ENCODE measurements around the gene RTEL1. TPM values are rescaled to one million over a fixed set of nuclear protein-coding genes. Genes with fewer than 3 reads are reported as not detected.

The RTEL1 gene
- total and polyA plus RNA-seq, 4 experiments from 2014 or later, result 1.3 to 36.0 (median 18.2) TPM

DNA sequence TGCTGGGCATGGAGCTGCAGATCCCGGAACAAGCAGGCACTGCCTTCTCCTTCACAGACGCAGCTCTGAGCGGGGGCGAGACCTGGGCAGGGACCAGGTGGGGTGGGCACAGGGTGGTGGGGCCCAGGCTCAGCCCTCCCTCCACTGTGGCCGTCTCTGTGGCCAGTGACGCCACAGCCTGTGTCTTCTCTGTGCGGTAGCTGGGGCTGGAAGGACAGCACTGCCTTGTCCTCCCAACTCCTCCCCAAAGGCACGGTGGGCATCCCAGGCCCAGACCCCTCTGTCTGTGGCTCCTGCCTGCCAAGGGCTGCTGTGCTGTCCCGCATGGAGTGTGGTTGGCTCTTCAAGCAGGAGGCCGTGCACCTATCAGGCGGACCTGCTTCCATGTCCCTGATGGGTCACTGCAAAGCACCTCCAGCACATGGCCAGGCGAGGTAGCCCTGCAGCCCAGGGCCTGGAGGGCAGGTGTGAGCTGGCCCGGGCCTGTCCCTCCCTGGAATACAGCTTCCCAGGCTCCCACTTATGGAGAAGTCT is 23.6 kb downstream of the RTEL1 start:
- CTCF ChIA-PET (ENCODE audit: partially characterized antibody), result no interaction called here

GRCh38 chr20:63682384-63683139 is 24.4 kb downstream of the RTEL1 start:
- CTCF ChIA-PET (ENCODE audit: partially characterized antibody), result no interaction called here
- Histone ChIP-seq H3K9me3 (ENCODE audit: control insufficient read depth in 1 of 2, low read length in 2 of 2) (no peaks in the 10 kb centered on the region), H3K27ac (ENCODE audit: low read depth, low read length) (no peak overlapping the region), H3K4me3 (ENCODE audit: low read length in 2 of 2) (no peak overlapping the region), H3K27me3 (ENCODE audit: insufficient read depth, low read length) (no peaks in the 10 kb centered on the region), H3K36me3 (ENCODE audit: insufficient read depth, low read length) (no peaks in the 10 kb centered on the region), H3K4me1 (ENCODE audit: insufficient read depth, low read length) (peaks cover 12% of the 10 kb centered on the region)
- POLR2A ChIA-PET (ENCODE audit: partially characterized antibody), result interaction anchor here (1.3 to 1.5 kb wide), 2 partner anchors 15 to 58 kb away, joined by 4 read pairs; no protein-coding TSS in a partner anchor
- peaks cover 0 to 10% (median 4%) of the 10 kb centered on the region in 4 donors for H3K4me1 Mint-ChIP-seq
- no peak for DNase-seq
- no peaks in the 10 kb centered on the region for H3K9me3 Mint-ChIP-seq
- H3K27ac Mint-ChIP-seq, result no peak overlapping the region
- no peaks in the 10 kb centered on the region for H3K27me3 Mint-ChIP-seq
- intact Hi-C loops (cut with micrococcal nuclease), result no loop called here
- H3K36me3 Mint-ChIP-seq, result peaks cover 0 to 4% of the 10 kb centered on the region in 2 donors
- H3K4me3 Mint-ChIP-seq, result no peak overlapping the region

More for the DNA sequence above, 23.6 kb downstream of the RTEL1 start:
- no peak overlapping the region for H3K4me3 Mint-ChIP-seq
- no peak overlapping the region for H3K4me3 ChIP-seq (ENCODE audit: low read length in 2 of 2)
- no peaks in the 10 kb centered on the region for H3K27me3 ChIP-seq (ENCODE audit: insufficient read depth, low read length)
- peaks cover 0 to 6% (median 4%) of the 10 kb centered on the region in 4 donors for H3K4me1 Mint-ChIP-seq
- H3K36me3 Mint-ChIP-seq, result peaks cover 0 to 4% of the 10 kb centered on the region in 2 donors
- no peak for DNase-seq
- H3K27ac ChIP-seq (ENCODE audit: low read depth, low read length), result no peak overlapping the region
- intact Hi-C loops (cut with micrococcal nuclease), result no loop called here
- H3K9me3 ChIP-seq (ENCODE audit: control insufficient read depth in 1 of 2, low read length in 2 of 2), result no peaks in the 10 kb centered on the region
- H3K4me1 ChIP-seq (ENCODE audit: insufficient read depth, low read length), result peaks cover 3% of the 10 kb centered on the region
- H3K27ac Mint-ChIP-seq, result no peak overlapping the region
- H3K27me3 Mint-ChIP-seq, result no peaks in the 10 kb centered on the region
- POLR2A ChIA-PET (ENCODE audit: partially characterized antibody), result no interaction called here
- H3K36me3 ChIP-seq (ENCODE audit: insufficient read depth, low read length), result no peaks in the 10 kb centered on the region
- no peaks in the 10 kb centered on the region for H3K9me3 Mint-ChIP-seq

DNA sequence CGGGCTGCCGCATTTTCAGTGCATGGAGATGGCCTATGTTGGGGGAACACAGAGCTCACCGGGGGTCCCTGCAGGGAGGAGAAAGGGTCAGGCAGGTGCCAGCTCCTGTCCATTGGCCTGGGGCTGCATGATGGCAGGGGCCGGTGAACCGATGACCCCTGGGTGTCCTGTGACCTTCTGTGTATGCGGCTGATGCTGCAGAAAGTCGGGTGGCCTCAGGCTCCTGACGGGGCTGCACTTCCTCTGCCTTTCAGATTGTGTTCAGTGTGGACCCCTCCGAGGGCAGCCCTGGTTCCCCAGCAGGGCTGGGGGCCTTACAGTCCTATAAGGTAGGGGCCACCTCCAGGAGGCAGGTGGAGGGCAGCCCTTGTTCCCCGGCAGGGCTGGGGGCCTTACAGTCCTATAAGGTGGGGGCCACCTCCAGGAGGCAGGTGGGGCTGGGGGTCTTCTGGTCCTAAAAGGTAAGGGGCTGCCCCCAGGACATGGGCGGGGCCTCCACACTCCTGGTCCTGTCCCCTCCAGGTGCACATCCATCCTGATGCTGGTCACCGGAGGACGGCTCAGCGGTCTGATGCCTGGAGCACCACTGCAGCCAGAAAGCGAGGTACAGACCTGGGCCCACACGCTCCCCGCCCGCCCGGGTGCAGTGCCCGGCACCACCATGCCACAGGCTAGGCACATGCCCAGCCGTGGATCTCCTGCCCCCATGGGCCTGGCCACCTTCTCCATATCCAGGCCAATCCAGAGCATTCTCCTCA is 27.3 kb downstream of the RTEL1 start:
- no peak for DNase-seq
- POLR2A ChIA-PET (ENCODE audit: partially characterized antibody), result interaction anchor here (0.7 kb wide), 1 partner anchor 12 kb away, joined by 3 read pairs; no protein-coding TSS in a partner anchor
- H3K9me3 ChIP-seq (ENCODE audit: control insufficient read depth in 1 of 2, low read length in 2 of 2), result no peaks in the 10 kb centered on the region
- H3K27me3 ChIP-seq (ENCODE audit: insufficient read depth, low read length), result no peaks in the 10 kb centered on the region
- Mint-ChIP-seq H3K36me3 (no peaks in the 10 kb centered on the region), H3K4me1 (peaks cover 0 to 10% (median 4%) of the 10 kb centered on the region in 4 donors), H3K9me3 (no peaks in the 10 kb centered on the region), H3K27ac (no peak overlapping the region), H3K4me3 (no peak overlapping the region), H3K27me3 (no peaks in the 10 kb centered on the region)
- H3K27ac ChIP-seq (ENCODE audit: low read depth, low read length), result no peak overlapping the region
- intact Hi-C loops (cut with micrococcal nuclease), result no loop called here
- no peaks in the 10 kb centered on the region for H3K36me3 ChIP-seq (ENCODE audit: insufficient read depth, low read length)
- CTCF ChIA-PET (ENCODE audit: partially characterized antibody), result no interaction called here
- no peak overlapping the region for H3K4me3 ChIP-seq (ENCODE audit: low read length in 2 of 2)
- H3K4me1 ChIP-seq (ENCODE audit: insufficient read depth, low read length), result peaks cover 16% of the 10 kb centered on the region

DNA sequence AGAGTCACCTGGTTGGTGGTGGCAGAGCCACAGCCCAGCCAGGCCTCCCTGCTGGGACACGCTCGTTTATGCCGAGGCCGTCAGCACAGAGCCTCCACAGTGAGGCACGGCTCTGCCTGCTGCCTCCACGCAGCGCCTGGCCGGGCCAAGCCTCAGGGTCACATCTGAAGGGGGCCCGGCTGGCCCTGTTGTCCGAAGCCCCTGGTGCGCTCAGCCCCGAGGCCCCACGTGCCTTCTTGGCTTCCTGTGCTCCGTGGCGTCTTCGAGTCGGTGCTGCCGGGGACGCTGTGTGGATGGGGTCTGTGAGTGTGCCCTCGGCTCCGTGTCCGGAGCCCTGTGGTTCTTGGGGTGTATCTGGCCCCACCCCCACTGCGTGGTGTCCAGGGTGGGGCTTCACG is 28.0 kb downstream of the RTEL1 start:
- Histone ChIP-seq H3K27me3 (ENCODE audit: insufficient read depth, low read length) (no peaks in the 10 kb centered on the region), H3K4me3 (ENCODE audit: low read length in 2 of 2) (no peak overlapping the region), H3K9me3 (ENCODE audit: control insufficient read depth in 1 of 2, low read length in 2 of 2) (no peaks in the 10 kb centered on the region), H3K4me1 (ENCODE audit: insufficient read depth, low read length) (peaks cover 16% of the 10 kb centered on the region), H3K27ac (ENCODE audit: low read depth, low read length) (no peak overlapping the region), H3K36me3 (ENCODE audit: insufficient read depth, low read length) (no peaks in the 10 kb centered on the region)
- H3K4me1 Mint-ChIP-seq, result peaks cover 0 to 10% (median 4%) of the 10 kb centered on the region in 4 donors
- no peaks in the 10 kb centered on the region for H3K9me3 Mint-ChIP-seq
- POLR2A ChIA-PET (ENCODE audit: partially characterized antibody), result interaction anchor here (1.1 to 1.5 kb wide), 3 partner anchors 28 to 149 kb away, joined by 3 to 4 read pairs (median 3); partner anchors contain the start of genes PTK6 and RTEL1
- no peak overlapping the region for H3K27ac Mint-ChIP-seq
- CTCF ChIA-PET (ENCODE audit: partially characterized antibody), result no interaction called here
- no peak overlapping the region for H3K4me3 Mint-ChIP-seq
- no peaks in the 10 kb centered on the region for H3K27me3 Mint-ChIP-seq
- no peaks in the 10 kb centered on the region for H3K36me3 Mint-ChIP-seq
- intact Hi-C loops (cut with micrococcal nuclease), result no loop called here
- no peak for DNase-seq

GRCh38 chr20:63686492-63687321 is 28.6 kb downstream of the RTEL1 start:
- no peaks in the 10 kb centered on the region for H3K9me3 ChIP-seq (ENCODE audit: control insufficient read depth in 1 of 2, low read length in 2 of 2)
- H3K4me3 ChIP-seq (ENCODE audit: low read length in 2 of 2), result no peak overlapping the region
- Mint-ChIP-seq H3K27ac (no peak overlapping the region), H3K36me3 (no peaks in the 10 kb centered on the region), H3K4me1 (peaks cover 1 to 10% (median 5%) of the 10 kb centered on the region in 4 donors), H3K27me3 (no peaks in the 10 kb centered on the region), H3K4me3 (no peak overlapping the region), H3K9me3 (no peaks in the 10 kb centered on the region)
- peak in 1 of 5 donors; percentile 15 for DNase-seq
- peaks cover 16% of the 10 kb centered on the region for H3K4me1 ChIP-seq (ENCODE audit: insufficient read depth, low read length)
- CTCF ChIA-PET (ENCODE audit: partially characterized antibody), result no interaction called here
- POLR2A ChIA-PET (ENCODE audit: partially characterized antibody), result interaction anchor here (1.1 to 1.5 kb wide), 4 partner anchors 21 to 149 kb away, joined by 3 to 4 read pairs (median 3); partner anchors contain the start of genes ARFRP1, PTK6 and RTEL1
- H3K27me3 ChIP-seq (ENCODE audit: insufficient read depth, low read length), result no peaks in the 10 kb centered on the region
- H3K36me3 ChIP-seq (ENCODE audit: insufficient read depth, low read length), result no peaks in the 10 kb centered on the region
- intact Hi-C loops (cut with micrococcal nuclease), result no loop called here
- H3K27ac ChIP-seq (ENCODE audit: low read depth, low read length), result no peak overlapping the region

DNA sequence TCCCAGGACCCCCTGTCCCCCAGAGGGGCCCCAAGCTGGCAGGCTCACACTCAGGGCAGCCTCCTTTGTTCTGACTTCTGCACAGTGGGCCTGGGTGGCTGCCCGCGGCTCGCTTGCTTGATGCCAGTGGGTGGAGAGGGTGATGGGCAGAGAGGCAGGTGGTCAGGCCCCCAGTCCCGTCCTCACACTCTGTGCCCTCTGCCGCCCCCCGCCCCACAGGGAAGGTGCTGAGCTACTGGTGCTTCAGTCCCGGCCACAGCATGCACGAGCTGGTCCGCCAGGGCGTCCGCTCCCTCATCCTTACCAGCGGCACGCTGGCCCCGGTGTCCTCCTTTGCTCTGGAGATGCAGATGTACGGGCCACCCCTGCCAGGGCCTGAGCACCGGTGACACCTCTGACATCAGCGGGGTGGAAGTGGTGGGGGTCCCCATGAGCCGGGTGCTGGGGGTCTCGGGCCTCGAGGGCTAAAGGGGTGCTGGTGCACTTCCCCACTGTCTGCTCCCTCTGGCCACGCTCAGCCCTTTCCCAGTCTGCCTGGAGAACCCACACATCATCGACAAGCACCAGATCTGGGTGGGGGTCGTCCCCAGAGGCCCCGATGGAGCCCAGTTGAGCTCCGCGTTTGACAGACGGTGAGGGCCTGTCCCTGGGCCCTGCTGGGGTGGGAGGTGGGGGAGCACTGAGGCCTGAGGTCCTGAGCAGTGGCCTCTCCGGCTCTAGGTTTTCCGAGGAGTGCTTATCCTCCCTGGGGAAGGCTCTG is 29.5 kb downstream of the RTEL1 start:
- Mint-ChIP-seq H3K27me3 (no peaks in the 10 kb centered on the region), H3K27ac (no peak overlapping the region), H3K4me1 (peaks cover 1 to 10% (median 5%) of the 10 kb centered on the region in 4 donors), H3K36me3 (peaks cover 0 to 2% of the 10 kb centered on the region in 2 donors), H3K9me3 (no peaks in the 10 kb centered on the region), H3K4me3 (no peak overlapping the region)
- Histone ChIP-seq H3K36me3 (ENCODE audit: insufficient read depth, low read length) (no peaks in the 10 kb centered on the region), H3K9me3 (ENCODE audit: control insufficient read depth in 1 of 2, low read length in 2 of 2) (no peaks in the 10 kb centered on the region), H3K4me3 (ENCODE audit: low read length in 2 of 2) (no peak overlapping the region), H3K4me1 (ENCODE audit: insufficient read depth, low read length) (peaks cover 16% of the 10 kb centered on the region), H3K27me3 (ENCODE audit: insufficient read depth, low read length) (no peaks in the 10 kb centered on the region), H3K27ac (ENCODE audit: low read depth, low read length) (no peak overlapping the region)
- POLR2A ChIA-PET (ENCODE audit: partially characterized antibody), result interaction anchor here (1.0 to 2.4 kb wide), 6 partner anchors 15 to 150 kb away, joined by 3 to 5 read pairs (median 3); partner anchors contain the start of genes ARFRP1, LIME1, PTK6 and RTEL1
- intact Hi-C loops (cut with micrococcal nuclease), result no loop called here
- peak in 1 of 5 donors; percentile 13 for DNase-seq
- CTCF ChIA-PET (ENCODE audit: partially characterized antibody), result no interaction called here

Measured in CD4-positive, alpha-beta memory T cell (primary cell).